Superior temporal gyrus (tissue), 1 donor: ENCODE results near the gene NEURL2.
A peak's percentile ranks its signal among the peaks of the same experiment; 100 is the strongest.

Experiments used
- DNase-seq: peaks from one replicate; pipeline ENCODE4 v3.0.0-alpha.2; 2016; ENCODE audit errors: extremely low spot score

Gene NEURL2

GRCh38 chr20:45872626-45873025, 18.4 kb downstream of the NEURL2 start:
- DNase-seq = no peak

DNA sequence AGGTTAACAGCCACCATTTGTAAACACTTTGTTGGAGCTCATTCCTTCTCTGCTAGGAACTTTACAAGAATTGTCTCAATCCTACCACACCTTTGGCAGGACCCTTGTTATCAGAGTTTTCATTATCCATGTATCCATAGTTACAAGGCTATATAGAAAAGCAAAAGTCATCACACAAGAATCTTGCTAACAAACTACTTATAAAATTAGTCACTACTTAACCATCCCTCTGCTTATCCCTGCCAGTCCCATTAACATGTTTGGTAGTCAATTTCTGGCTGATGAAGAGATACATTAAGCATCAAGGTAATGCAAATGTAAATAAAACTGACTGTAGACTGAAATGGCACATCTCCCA, 23.2 kb downstream of the NEURL2 start:
- DNase-seq = no peak

GRCh38 chr20:45867136-45867818, 23.7 kb downstream of the NEURL2 start:
- DNase-seq = no peak

- DNase-seq = no peak
Measured at GRCh38 chr20:45866454-45866853, 24.6 kb downstream of the NEURL2 start.

DNA sequence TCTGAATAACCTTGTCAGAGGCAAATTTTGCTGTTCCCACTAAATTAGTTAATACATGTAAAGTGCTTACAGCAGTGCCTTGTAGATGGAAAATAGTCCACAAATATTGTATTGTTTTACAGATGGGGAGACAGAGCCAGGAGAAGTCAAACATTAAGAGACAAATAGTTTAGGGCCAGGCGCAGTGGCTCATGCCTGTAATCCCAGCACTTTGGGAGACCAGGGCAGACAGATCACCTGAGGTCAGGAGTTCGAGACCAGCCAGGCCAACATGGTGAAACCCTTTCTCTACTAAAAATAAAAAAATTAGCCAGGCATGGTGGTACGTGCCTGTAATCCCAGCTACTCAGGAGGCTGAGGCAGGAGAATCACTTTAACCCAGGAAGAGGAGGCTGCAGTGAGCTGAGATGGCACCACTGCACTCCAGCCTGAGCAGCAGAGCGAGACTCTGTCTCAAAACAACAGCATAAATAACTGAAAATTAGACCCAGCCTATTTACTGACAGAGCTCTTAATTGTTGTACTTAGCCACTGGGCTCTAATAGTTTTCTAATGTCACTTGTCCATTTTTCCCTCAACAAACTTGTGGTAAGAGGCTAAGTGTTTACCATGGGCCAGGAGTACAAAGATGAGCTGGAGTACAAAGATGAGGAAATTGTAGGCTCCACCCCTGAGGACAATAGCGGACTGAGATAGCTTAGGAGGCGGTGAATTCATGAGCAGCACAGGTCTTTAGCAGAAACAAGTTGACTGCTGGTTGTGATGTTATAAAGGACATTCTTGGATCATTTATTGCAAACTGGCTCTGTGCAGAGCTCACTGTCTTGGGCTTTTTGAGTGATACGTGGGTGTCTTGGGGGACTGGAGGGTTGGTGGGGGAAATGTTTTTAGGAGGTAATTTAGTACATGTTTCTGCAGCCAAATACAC, 27.2 kb downstream of the NEURL2 start:
- no peak for DNase-seq

- no peak for DNase-seq
Measured at GRCh38 chr20:45861221-45862075, 29.6 kb downstream of the NEURL2 start.

- DNase-seq = no peak
Measured at GRCh38 chr20:45860560-45861220, 30.3 kb downstream of the NEURL2 start.

DNA sequence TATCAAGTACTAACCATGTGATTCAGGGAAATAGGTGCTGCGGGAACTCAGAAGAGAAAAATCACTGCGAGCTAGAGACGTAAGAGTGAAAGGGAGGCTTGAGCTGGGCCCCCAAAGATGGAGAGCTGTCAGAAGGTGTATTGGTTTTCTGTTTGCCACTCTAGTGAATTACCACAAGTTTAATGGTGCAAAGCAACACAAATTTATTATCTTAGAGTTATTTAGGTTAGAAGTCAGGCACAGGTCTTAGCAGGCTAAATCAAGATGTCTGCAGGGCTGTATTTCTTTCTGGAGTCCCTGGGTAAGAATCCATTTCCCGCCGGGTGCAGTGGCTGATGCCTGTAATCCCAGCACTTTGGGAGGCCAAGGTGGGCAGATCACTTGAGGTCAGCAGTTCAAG, 31.1 kb downstream of the NEURL2 start:
- no peak for DNase-seq

DNA sequence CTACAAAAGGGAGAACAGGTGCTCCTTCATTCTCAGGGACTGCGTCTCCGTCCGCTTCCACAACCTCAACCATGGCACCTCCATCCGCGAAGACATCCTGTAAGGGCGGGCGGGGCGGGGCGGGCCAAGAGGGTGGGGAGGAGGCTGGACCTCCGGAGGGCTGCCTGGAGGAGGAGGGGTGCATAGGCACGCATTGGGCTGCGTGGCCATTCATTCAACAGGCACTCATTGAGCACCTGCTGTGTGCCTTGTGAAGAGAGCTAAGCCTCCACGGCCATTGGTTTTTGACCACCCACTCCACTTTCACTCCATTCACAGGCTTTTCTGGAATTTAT, 33.2 kb downstream of the NEURL2 start:
- no peak for DNase-seq

- peak; percentile 100 for DNase-seq
Measured at GRCh38 chr20:45857114-45857881, 33.7 kb downstream of the NEURL2 start, which contains the start of the genes ACOT8 and ZSWIM3. ACOT8 (minus strand) TSS chr20:45857392; CDS start chr20:45857315, 77 bp downstream. ZSWIM3 (plus strand) TSS chr20:45857614; CDS start chr20:45857826, 212 bp downstream.

- no peak for DNase-seq
Measured at GRCh38 chr20:45853484-45853883, 37.5 kb downstream of the NEURL2 start.

- no peak for DNase-seq
Measured at GRCh38 chr20:45852326-45852725, 38.7 kb downstream of the NEURL2 start.

DNA sequence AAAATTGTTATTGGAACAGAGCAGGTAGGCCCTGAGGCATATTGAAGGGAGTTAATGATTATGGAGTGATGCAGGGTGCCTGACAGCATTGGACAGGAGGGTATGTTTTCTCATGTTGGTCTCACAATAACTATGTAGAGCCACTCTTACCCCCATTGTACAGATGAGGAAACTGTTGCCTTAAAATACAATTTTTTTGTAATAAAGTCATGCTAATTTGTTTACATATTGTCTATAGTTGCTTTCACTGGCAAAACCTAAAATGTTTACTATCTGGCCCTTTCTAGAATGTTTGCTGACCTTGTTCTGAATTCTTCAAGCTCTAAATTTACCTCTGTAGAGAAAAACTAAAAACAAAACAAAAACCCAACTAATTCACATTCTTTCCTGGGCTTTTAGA, 39.5 kb downstream of the NEURL2 start:
- no peak for DNase-seq

GRCh38 chr20:45850926-45851325, 40.1 kb downstream of the NEURL2 start:
- no peak for DNase-seq

GRCh38 chr20:45850238-45850637, 40.8 kb downstream of the NEURL2 start:
- no peak for DNase-seq

- DNase-seq = no peak
Measured at GRCh38 chr20:45848969-45849582, 41.9 kb downstream of the NEURL2 start.

DNA sequence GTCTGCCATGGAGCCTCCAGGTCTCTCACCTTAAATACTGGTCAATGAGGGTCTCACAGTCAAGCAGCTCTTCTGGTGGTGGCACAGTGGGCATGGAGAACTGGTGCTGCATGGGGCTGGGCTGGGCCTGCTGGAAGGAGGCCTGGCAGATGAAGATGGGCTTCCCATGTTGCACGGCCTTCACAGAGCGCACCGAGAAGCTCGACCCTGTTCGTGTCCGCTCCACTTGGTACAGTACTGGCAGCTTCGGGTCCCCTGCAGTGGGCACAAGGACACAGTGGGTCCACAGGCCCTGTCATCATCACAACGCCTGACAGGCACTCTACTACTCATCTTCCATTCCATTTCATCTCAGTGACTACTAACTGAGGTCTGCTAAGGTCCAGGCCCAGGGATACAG, 42.6 kb downstream of the NEURL2 start:
- DNase-seq = no peak

- DNase-seq = no peak
Measured at GRCh38 chr20:45845452-45845851, 45.6 kb downstream of the NEURL2 start.

DNA sequence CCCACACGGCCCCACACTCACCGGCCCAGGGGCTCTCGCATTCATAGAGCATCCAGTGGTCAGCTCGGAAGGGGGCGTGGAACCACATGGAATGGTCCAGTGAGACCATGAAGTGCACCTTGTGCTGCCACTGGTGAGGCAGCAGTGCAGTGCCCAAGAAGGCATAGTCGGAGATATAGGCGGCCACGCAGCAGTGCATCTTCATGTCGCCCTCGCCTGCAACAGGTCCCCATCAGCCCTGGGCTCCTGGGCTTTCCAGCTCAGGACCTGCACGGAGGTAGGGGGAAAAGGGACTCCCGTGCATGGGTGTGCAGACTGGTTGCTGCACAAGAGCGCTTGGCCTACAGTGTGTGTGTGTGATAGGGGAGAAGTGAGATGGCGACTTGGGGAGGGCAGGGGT, 47.5 kb downstream of the NEURL2 start:
- DNase-seq = no peak

DNA sequence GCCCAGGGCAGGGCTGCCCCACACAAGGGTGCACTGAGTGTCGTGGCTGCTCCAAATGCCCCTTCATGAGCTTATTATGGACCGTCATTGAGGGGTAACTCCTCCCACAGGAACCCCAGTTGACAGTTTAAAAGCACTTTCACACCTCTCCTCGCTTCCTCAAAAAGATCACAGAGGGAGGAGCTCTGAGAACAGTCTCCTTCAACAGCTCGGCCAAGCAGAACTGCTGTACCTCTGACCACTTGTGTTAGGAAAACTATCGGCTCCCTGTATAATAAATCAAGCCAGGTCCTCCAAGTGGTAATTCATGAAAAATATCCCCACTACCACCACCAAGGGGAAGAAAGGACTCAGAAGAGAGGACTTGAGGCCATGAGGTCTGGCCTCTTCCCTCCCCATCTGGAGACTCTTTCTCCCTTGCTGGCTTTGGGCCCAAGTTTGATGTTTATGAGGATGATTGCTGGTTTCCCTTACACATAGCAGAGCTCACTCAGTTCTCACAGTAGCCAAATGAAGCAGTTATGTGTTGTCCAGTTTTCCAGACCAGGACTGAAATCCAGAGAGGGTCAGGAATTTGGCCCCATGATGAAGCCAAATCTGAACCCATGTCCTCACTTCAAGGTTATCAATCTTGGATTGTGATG, 48.7 kb downstream of the NEURL2 start:
- no peak for DNase-seq
